K562 (cell line): ENCODE data around the gene CCNDBP1. TPM values are rescaled to one million over a fixed set of nuclear protein-coding genes. Genes with fewer than 3 reads are reported as not detected.

Experiments
- ARID3A ChIP-seq: IDR thresholded peaks from 2 replicates; pipeline ENCODE4 v1.6.1; 2012; ENCODE audit warnings: low read depth, low read length, improper control_type of control experiment, borderline replicate concordance
- CBX2 ChIP-seq: fragments of 200-600 bp; sonication (generic); IDR thresholded peaks from one replicate; pipeline ENCODE4 v1.6.1; 2012; ENCODE audit warnings: mild to moderate bottlenecking, low read length, inconsistent platforms; ENCODE audit not compliant: insufficient read depth, poor library complexity, severe bottlenecking
- CC2D1A ChIP-seq: fragments of 450-650 bp; IDR thresholded peaks from 2 replicates; pipeline ENCODE4 v1.6.1; 2017; ENCODE audit warnings: mild to moderate bottlenecking
- EZH2 ChIP-seq: IDR thresholded peaks from 2 replicates; pipeline ENCODE4 v1.6.1; 2012; ENCODE audit warnings: low read depth, mild to moderate bottlenecking, inconsistent platforms, low read length, borderline replicate concordance
- MAX ChIP-seq: sonication (generic); formaldehyde crosslinking; IDR thresholded peaks from 2 replicates; pipeline ENCODE4 v1.9.0; 2022; ENCODE audit warnings: mild to moderate bottlenecking, missing genetic modification reagents
- PCBP2 ChIP-seq: fragments of 200-400 bp; formaldehyde crosslinking; IDR thresholded peaks from 2 replicates; pipeline ENCODE4 v1.6.1; 2018; ENCODE audit warnings: low read length, low read depth, mild to moderate bottlenecking, moderate library complexity; ENCODE audit not compliant: poor library complexity, severe bottlenecking
- PKNOX1 ChIP-seq: fragments of 450-650 bp; IDR thresholded peaks from 2 replicates; pipeline ENCODE4 v1.6.1; 2016
- POLR3A ChIP-seq: IDR thresholded peaks from 2 replicates; pipeline ENCODE4 v1.6.1; 2011; ENCODE audit warnings: borderline replicate concordance, mild to moderate bottlenecking, moderate library complexity; ENCODE audit not compliant: insufficient read length, insufficient read depth; ENCODE audit errors: extremely low read depth
- PTBP1 ChIP-seq: fragments of 200-400 bp; formaldehyde crosslinking; IDR thresholded peaks from 2 replicates; pipeline ENCODE4 v1.6.1; 2017; ENCODE audit warnings: low read depth, low read length
- SRSF1 ChIP-seq: fragments of 200-400 bp; formaldehyde crosslinking; IDR thresholded peaks from 2 replicates; pipeline ENCODE4 v1.6.1; 2017; ENCODE audit warnings: mild to moderate bottlenecking, low read depth, low read length, moderate library complexity
- TRIM24 ChIP-seq, 2 experiments: fragments of 450-650 bp; IDR thresholded peaks; 2 replicates each; pipeline ENCODE4 v1.6.1; 2016
- ZBTB9 ChIP-seq: fragments of 450-650 bp; formaldehyde crosslinking; IDR thresholded peaks from 2 replicates; pipeline ENCODE4 v1.4.0; 2020; ENCODE audit warnings: mild to moderate bottlenecking, moderate library complexity
- ZNF197 ChIP-seq: fragments of 200-800 bp; sonication (Bioruptor generic); IDR thresholded peaks from 2 replicates; pipeline ENCODE4 v1.6.1; 2016; ENCODE audit warnings: low read depth, missing genetic modification characterization, missing compliant biosample characterization
- polyA plus RNA-seq, 8 experiments: library from polyadenylated mRNA; depleted of rRNA in 4 of 8; stranded (reverse) in 5 of 8; unstranded in 3 of 8; fragments of >200 nt; fragmentation: Nextera tagmentation in 2 of 8; fragmentation: Illumina TruSeq in 1 of 8; extraction: Ambion mirVana in 2 of 8; extraction: Trizol in 1 of 8; gene quantifications; 2 replicates each; pipeline versions ENCODE4 v1.2.1 to v1.2.3, GENCODE V29; 2011 to 2014; ENCODE audit warnings: inconsistent platforms in 1 of 8, missing spikeins in 1 of 8
- total RNA-seq, 7 experiments: library from RNA; depleted of rRNA in 6 of 7; stranded (reverse); fragments of >200 nt in 6 of 7; fragmentation: Illumina TruSeq in 2 of 7; extraction: Trizol in 2 of 7; gene quantifications; 2 replicates each; pipeline versions ENCODE4 v1.2.1 to v1.2.3, GENCODE V29; 2011 to 2021; ENCODE audit warnings: low replicate concordance in 1 of 7
- TF ChIP-seq, protein P1 (sequence below): fragments of 450-650 bp; IDR thresholded peaks from 2 replicates; pipeline ENCODE4 v1.6.1; 2018; ENCODE audit warnings: mild to moderate bottlenecking, low read depth; ENCODE audit not compliant: partially characterized antibody
- TF ChIP-seq, protein P2 (sequence below): sonication (generic); formaldehyde crosslinking; IDR thresholded peaks from 2 replicates; pipeline ENCODE4 v1.8.0; 2022; ENCODE audit warnings: mild to moderate bottlenecking, missing genetic modification reagents

Gene CCNDBP1
- total and polyA plus RNA-seq, 9 of the 15 experiments (the other 6 are each of a cell fraction or from before 2014, with no cell fraction given) = 37.0 to 111 (median 55.5) TPM

- TF ChIP-seq EZH2 (no peak), MAX (peak; percentile 96), CBX2 (no peak), PKNOX1 (peak; percentile 77), ARID3A (no peak), PTBP1 (no peak), ZNF197 (CRISPR knock-in tag) (no peak), SRSF1 (no peak), ZBTB9 (CRISPR knock-in tag) (peak; percentile 71; the same call in 1 of the 2 replicates), TRIM24 (IDR thresholded peaks at IDR 0.05) (peak in 1 of 2 experiments; percentile 27; a peak in 1 of 4 replicates), CC2D1A (no peak), PCBP2 (no peak), POLR3A (no peak)
- TF ChIP-seq, protein P1, sequence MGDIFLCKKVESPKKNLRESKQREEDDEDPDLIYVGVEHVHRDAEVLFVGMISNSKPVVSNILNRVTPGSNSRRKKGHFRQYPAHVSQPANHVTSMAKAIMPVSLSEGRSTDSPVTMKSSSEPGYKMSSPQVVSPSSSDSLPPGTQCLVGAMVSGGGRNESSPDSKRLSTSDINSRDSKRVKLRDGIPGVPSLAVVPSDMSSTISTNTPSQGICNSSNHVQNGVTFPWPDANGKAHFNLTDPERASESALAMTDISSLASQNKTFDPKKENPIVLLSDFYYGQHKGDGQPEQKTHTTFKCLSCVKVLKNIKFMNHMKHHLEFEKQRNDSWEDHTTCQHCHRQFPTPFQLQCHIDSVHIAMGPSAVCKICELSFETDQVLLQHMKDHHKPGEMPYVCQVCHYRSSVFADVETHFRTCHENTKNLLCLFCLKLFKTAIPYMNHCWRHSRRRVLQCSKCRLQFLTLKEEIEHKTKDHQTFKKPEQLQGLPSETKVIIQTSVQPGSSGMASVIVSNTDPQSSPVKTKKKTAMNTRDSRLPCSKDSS = no peak
- TF ChIP-seq, protein P2, sequence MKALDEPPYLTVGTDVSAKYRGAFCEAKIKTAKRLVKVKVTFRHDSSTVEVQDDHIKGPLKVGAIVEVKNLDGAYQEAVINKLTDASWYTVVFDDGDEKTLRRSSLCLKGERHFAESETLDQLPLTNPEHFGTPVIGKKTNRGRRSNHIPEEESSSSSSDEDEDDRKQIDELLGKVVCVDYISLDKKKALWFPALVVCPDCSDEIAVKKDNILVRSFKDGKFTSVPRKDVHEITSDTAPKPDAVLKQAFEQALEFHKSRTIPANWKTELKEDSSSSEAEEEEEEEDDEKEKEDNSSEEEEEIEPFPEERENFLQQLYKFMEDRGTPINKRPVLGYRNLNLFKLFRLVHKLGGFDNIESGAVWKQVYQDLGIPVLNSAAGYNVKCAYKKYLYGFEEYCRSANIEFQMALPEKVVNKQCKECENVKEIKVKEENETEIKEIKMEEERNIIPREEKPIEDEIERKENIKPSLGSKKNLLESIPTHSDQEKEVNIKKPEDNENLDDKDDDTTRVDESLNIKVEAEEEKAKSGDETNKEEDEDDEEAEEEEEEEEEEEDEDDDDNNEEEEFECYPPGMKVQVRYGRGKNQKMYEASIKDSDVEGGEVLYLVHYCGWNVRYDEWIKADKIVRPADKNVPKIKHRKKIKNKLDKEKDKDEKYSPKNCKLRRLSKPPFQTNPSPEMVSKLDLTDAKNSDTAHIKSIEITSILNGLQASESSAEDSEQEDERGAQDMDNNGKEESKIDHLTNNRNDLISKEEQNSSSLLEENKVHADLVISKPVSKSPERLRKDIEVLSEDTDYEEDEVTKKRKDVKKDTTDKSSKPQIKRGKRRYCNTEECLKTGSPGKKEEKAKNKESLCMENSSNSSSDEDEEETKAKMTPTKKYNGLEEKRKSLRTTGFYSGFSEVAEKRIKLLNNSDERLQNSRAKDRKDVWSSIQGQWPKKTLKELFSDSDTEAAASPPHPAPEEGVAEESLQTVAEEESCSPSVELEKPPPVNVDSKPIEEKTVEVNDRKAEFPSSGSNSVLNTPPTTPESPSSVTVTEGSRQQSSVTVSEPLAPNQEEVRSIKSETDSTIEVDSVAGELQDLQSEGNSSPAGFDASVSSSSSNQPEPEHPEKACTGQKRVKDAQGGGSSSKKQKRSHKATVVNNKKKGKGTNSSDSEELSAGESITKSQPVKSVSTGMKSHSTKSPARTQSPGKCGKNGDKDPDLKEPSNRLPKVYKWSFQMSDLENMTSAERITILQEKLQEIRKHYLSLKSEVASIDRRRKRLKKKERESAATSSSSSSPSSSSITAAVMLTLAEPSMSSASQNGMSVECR (CRISPR knock-in tag) = peak; percentile 74; the same call in 1 of the 2 replicates
These were observed at the start of gene CCNDBP1 (continued) for GRCh38 chr15:43185157-43186002.
